GM21528 (cell line): ENCODE data around the gene CC2D2A.

ENCODE experiments used
- ATAC-seq: cut with Tn5 transposase; IDR thresholded peaks from one replicate; pipeline ENCODE4 v1.9.1; 2021; ENCODE audit warnings: mild to moderate bottlenecking, moderate library complexity; ENCODE audit not compliant: unreplicated experiment, low FRiP score

CC2D2A gene

GRCh38 chr4:15469402-15470127, at the start of gene CC2D2A:
TSS of gene CC2D2A (plus strand) at chr4:15469882. CDS start at chr4:15475933, 6,051 bp downstream.
- no peak for ATAC-seq

- ATAC-seq, result no peak
Observed at GRCh38 chr4:15420642-15421041, 49.0 kb upstream of the CC2D2A start.

- ATAC-seq, result no peak
Observed at GRCh38 chr4:15423285-15423711, 46.4 kb upstream of the CC2D2A start.

- no peak for ATAC-seq
Observed at GRCh38 chr4:15425520-15425919, 44.2 kb upstream of the CC2D2A start.

- no peak for ATAC-seq
Observed at GRCh38 chr4:15427161-15427560, 42.5 kb upstream of the CC2D2A start.

GRCh38 chr4:15427701-15428100, 42.0 kb upstream of the CC2D2A start, which contains the start of gene C1QTNF7:
TSS of gene C1QTNF7 (plus strand) at chr4:15428033. CDS start at chr4:15435744, 7,711 bp downstream.
- no peak for ATAC-seq

- ATAC-seq, result no peak
Observed at GRCh38 chr4:15428611-15429010, 41.1 kb upstream of the CC2D2A start.

- ATAC-seq, result no peak
Observed at GRCh38 chr4:15434091-15434490, 35.6 kb upstream of the CC2D2A start.

- no peak for ATAC-seq
Observed at GRCh38 chr4:15434676-15435075, 35.0 kb upstream of the CC2D2A start.

DNA sequence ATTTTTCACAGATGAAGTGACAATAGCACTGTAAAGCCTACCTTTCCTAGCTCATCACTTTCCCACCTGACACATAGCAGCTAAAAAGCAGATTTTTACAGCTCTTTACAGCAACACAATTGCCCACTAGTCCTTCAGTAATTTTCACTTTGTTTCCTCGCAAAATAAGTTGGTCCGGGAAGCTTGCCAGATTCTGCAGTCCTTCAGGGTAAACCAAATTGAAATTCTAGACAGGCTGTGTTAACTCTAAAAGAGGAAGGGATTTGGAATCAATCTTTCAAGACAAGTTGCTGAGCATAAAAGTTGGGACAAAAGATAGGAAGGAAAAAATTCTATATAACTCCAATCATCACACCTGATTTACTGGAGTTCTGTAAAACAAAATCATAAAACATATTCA, 33.2 kb upstream of the CC2D2A start:
- ATAC-seq, result no peak

DNA sequence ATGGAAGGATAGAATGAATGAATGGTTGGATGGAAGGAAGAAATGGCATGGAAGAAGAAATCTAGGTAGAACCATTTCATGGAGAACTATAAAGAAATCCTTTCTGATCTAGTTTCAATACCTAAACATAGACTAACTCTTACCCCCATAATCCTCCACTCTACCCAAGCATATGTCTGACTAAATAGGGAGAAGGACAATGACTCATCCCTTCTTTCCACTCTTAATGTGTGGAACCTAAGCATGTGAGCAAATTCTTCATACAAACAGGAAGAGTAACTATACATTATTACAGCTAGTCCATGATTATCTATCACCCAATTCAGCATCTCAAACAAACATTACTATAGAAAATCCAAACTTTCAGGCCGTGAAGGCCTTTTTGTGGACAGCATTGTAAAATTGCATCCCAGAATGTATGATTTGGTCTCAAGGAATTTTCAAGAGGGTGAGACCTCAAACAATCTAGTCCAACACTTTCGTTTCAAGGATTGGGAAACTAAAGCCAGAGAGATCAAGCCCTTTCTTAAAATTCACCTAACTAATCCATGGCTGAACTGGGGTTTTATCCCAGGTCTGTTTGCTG, 30.6 kb upstream of the CC2D2A start:
- no peak for ATAC-seq

GRCh38 chr4:15443371-15444160, 26.1 kb upstream of the CC2D2A start:
- no peak for ATAC-seq

DNA sequence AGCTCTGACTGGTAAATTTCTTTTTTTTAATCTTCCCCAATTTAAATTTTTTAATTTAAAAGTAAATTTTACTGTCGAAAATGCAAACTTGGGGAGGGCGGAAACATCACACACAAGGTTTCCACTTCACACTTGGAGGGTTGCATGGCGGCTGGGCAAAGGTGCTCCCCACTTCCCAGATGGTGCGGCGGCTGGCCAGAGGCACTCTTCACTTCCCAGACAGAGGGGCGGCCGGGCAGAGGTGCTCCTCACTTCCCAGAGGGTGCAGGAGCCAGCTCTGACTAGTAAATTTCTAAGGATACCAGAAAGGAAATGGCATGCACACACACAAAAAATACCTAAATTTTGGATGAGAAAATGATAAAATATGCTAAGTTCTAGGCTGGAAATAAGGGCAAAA, 25.4 kb upstream of the CC2D2A start:
- no peak for ATAC-seq

- no peak for ATAC-seq
Observed at GRCh38 chr4:15444879-15445547, 24.7 kb upstream of the CC2D2A start.

- no peak for ATAC-seq
Observed at GRCh38 chr4:15451181-15451865, 18.4 kb upstream of the CC2D2A start.

- no peak for ATAC-seq
Observed at GRCh38 chr4:15451866-15452765, 17.6 kb upstream of the CC2D2A start.

- ATAC-seq, result no peak
Observed at GRCh38 chr4:15455290-15455689, 14.4 kb upstream of the CC2D2A start.

GRCh38 chr4:15457406-15458201, 12.1 kb upstream of the CC2D2A start:
- peak; percentile 98 for ATAC-seq
